ENCODE results near the gene PFN4. TPM values are rescaled to one million over a fixed set of nuclear protein-coding genes. Genes with fewer than 3 reads are reported as not detected.

PFN4 gene
- total RNA-seq, 3 donors from 2014 or later: not detected

DNA sequence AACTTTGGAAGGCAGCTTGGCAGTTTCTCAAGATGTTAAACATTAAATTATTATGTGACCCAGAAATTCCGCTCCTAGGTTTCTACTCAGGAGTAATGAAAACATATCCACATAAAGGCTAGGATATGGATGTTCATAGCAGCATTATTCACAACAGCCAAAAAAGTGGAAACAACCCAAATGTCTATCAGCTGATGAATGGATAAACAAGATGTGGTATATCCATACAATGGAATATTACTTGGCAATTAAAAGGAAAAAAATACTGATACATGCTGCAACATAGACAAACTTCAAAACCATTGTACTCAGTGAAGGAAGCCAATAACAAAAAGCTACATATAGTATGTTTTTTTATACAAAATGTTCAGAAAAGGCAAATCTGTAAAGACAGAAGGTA, 39.4 kb upstream of the PFN4 start:
- H3K4me1 ChIP-seq (ENCODE audit: low read depth): no peaks in the 10 kb centered on the region
- no peak overlapping the region for H3K4me3 ChIP-seq
- no peaks in the 10 kb centered on the region for H3K9me3 ChIP-seq
- intact Hi-C loops (cut with DNase I, micrococcal nuclease): no loop called here
- DNase-seq (no peak), ATAC-seq (no peak)
- H3K36me3 ChIP-seq (ENCODE audit: low read depth): no peaks in the 10 kb centered on the region
- TF ChIP-seq, protein P1, sequence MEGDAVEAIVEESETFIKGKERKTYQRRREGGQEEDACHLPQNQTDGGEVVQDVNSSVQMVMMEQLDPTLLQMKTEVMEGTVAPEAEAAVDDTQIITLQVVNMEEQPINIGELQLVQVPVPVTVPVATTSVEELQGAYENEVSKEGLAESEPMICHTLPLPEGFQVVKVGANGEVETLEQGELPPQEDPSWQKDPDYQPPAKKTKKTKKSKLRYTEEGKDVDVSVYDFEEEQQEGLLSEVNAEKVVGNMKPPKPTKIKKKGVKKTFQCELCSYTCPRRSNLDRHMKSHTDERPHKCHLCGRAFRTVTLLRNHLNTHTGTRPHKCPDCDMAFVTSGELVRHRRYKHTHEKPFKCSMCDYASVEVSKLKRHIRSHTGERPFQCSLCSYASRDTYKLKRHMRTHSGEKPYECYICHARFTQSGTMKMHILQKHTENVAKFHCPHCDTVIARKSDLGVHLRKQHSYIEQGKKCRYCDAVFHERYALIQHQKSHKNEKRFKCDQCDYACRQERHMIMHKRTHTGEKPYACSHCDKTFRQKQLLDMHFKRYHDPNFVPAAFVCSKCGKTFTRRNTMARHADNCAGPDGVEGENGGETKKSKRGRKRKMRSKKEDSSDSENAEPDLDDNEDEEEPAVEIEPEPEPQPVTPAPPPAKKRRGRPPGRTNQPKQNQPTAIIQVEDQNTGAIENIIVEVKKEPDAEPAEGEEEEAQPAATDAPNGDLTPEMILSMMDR (IDR thresholded peaks at IDR 0.05): no peak

DNA sequence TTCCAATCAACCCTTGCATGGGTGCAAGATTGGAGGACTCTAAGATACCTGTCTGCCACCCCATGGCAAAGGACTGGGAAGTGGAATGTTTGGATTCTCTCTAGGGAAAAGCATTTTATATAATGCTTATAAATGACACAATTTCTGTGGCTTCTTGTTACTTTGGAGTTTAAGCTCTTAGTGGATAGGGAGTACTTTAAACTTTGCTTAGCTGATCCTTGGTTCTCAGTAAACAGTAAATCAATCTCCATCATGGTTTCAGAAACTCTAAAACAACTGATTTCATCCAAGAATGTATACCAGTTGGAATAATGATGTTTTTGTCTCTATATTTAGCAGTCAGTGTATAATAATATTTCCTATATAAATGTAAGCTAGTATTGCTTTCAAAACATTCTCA, 37.6 kb upstream of the PFN4 start:
- Histone ChIP-seq H3K4me1 (ENCODE audit: low read depth) (no peaks in the 10 kb centered on the region), H3K9me3 (no peaks in the 10 kb centered on the region), H3K4me3 (no peak overlapping the region), H3K36me3 (ENCODE audit: low read depth) (no peaks in the 10 kb centered on the region)
- TF ChIP-seq, protein P1 (IDR thresholded peaks at IDR 0.05): no peak
- no peak for ATAC-seq
- DNase-seq: no peak
- intact Hi-C loops (cut with DNase I, micrococcal nuclease): no loop called here

DNA sequence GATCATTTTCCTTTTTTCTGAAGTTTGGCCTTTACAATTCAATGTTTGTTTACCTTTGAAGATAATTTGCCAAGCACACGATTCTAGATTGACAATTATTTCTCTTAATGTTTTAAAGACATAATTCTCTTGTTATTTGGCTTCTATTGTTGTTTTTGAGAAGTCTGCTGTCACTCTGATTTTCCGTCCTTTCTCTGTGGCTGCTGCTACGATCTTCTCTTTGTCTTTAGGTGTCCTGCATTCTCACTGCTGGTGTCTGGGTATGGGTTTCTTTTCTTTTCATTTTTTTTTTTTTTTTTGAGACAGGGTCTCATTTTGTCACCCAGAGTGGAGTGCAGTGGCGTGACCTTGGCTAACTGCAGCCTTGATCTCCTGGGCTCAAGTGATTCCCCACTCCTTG, 36.6 kb upstream of the PFN4 start:
- Histone ChIP-seq H3K9me3 (no peaks in the 10 kb centered on the region), H3K4me3 (no peak overlapping the region), H3K4me1 (ENCODE audit: low read depth) (no peaks in the 10 kb centered on the region), H3K36me3 (ENCODE audit: low read depth) (no peaks in the 10 kb centered on the region)
- intact Hi-C loops (cut with DNase I, micrococcal nuclease): no loop called here
- no peak for DNase-seq
- TF ChIP-seq, protein P1 (IDR thresholded peaks at IDR 0.05): no peak
- no peak for ATAC-seq

DNA sequence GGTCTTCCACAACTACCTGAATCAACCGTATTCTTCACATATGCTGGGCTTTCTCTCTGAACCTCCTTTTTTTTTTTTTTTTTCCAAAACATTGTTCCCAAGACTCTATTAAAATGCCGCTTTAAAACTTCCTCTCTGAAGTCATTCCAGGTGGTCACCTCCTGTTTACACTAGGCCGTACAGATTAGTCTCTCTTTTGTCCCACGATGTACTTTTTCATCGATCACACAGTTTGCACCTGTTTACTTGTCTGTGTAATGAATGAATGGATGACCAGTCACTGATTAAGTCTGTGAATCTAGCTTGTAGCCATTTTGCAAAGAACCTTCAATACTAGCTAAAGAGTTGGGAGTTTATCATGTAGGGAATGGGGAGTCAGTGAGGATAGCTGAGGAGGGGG, 35.0 kb upstream of the PFN4 start:
- intact Hi-C loops (cut with DNase I, micrococcal nuclease): no loop called here
- TF ChIP-seq, protein P1 (IDR thresholded peaks at IDR 0.05): no peak
- Histone ChIP-seq H3K9me3 (no peaks in the 10 kb centered on the region), H3K4me1 (ENCODE audit: low read depth) (no peaks in the 10 kb centered on the region), H3K36me3 (ENCODE audit: low read depth) (no peaks in the 10 kb centered on the region), H3K4me3 (no peak overlapping the region)
- DNase-seq: no peak
- ATAC-seq: no peak

DNA sequence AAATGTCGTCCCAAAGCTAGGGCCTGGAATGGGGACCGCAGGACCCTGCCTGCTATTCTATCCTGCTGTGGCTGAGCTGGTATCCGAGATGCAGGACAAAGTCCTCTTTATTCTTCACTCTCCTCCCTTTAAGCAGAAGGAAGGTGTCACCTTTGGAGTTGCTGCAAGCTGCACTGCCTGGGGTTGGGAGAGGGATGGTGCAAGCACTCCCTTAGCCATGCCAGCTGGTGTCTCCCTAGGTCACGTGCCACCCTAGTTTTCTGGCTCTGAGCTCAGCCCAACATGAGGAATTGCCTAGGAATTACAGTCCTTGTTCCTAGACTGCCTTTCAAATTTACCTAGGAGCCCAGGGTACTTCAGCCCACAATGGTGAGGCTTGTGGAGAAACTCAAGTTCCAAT, 30.3 kb upstream of the PFN4 start:
- Histone ChIP-seq H3K9me3 (no peaks in the 10 kb centered on the region), H3K36me3 (ENCODE audit: low read depth) (no peaks in the 10 kb centered on the region), H3K4me3 (no peak overlapping the region), H3K4me1 (ENCODE audit: low read depth) (no peaks in the 10 kb centered on the region)
- ATAC-seq (no peak), DNase-seq (no peak)
- intact Hi-C loops (cut with DNase I, micrococcal nuclease): no loop called here
- TF ChIP-seq, protein P1 (IDR thresholded peaks at IDR 0.05): no peak

Measured in mucosa of descending colon (tissue), 3 donors.